ENCODE results near the gene ZNF214. TPM values are rescaled to one million over a fixed set of nuclear protein-coding genes. Genes with fewer than 3 reads are reported as not detected.

The ZNF214 gene
- total RNA-seq, result 7.0 TPM

GRCh38 chr11:7020183-7020917, at the start of gene ZNF214, which contains the start of gene NLRP14:
Gene ZNF214 (minus strand): TSS chr11:7020346. CDS start chr11:7002835, 17,511 bp downstream.
Gene NLRP14 (plus strand): TSS chr11:7020479. CDS start chr11:7038587, 18,108 bp downstream.

Other genes with a start within 250 kb of the ZNF214 start
- gene OR2AG2, start 248.4 kb downstream of the ZNF214 start, total RNA-seq, result 0.18 TPM
- not detected for gene OR2AG1, start 237.3 kb downstream of the ZNF214 start, total RNA-seq
- 0.41 TPM for gene OR6A2, start 220.7 kb downstream of the ZNF214 start, total RNA-seq
- not detected for gene OR10A5, start 174.7 kb downstream of the ZNF214 start, total RNA-seq
- gene OR10A2, start 157.3 kb downstream of the ZNF214 start, total RNA-seq, result not detected
- not detected for gene OR10A4, start 143.7 kb downstream of the ZNF214 start, total RNA-seq
- 0.70 TPM for gene OR2D2, start 127.8 kb downstream of the ZNF214 start, total RNA-seq
- not detected for gene OR2D3, start 99.3 kb downstream of the ZNF214 start, total RNA-seq
- gene ZNF215, start 93.9 kb downstream of the ZNF214 start, total RNA-seq, result 2.2 TPM
- 0.99 TPM for gene NLRP14, start 133 bp upstream of the ZNF214 start, total RNA-seq
- 0.64 TPM for gene RBMXL2, start 68.7 kb upstream of the ZNF214 start, total RNA-seq
- 5.1 TPM for gene SYT9, start 231.6 kb upstream of the ZNF214 start, total RNA-seq

Data from metanephros (tissue), 1 donor.